ENCODE results near the gene CRAT. TPM values are rescaled to one million over a fixed set of nuclear protein-coding genes. Genes with fewer than 3 reads are reported as not detected.

Gene CRAT
- total RNA-seq, 3 donors from 2014 or later = 18.7 to 74.7 (median 35.7) TPM

- DNase-seq (ENCODE audit: low spot score in 2 of 2) = no peak
- Histone ChIP-seq H3K27ac (no peak overlapping the region), H3K4me1 (no peaks in the 10 kb centered on the region), H3K36me3 (no peaks in the 10 kb centered on the region), H3K4me3 (no peak overlapping the region), H3K27me3 (no peaks in the 10 kb centered on the region), H3K9me3 (no peaks in the 10 kb centered on the region)
- intact Hi-C loops (cut with DNase I; ENCODE audit: low total_unique reads) = no loop called here
- TF ChIP-seq CTCF (IDR thresholded peaks at IDR 0.05) (peak in 1 of 3 donors; percentile 18), POLR2AphosphoS5 (IDR thresholded peaks at IDR 0.05) (no peak)
These were observed 7.6 kb downstream of the CRAT start for GRCh38 chr9:129102791-129103594.

GRCh38 chr9:129102095-129102525 lies 8.5 kb downstream of the CRAT start:
- intact Hi-C loops (cut with DNase I; ENCODE audit: low total_unique reads) = no loop called here
- no peak overlapping the region for H3K4me3 ChIP-seq
- no peaks in the 10 kb centered on the region for H3K9me3 ChIP-seq
- no peak overlapping the region for H3K27ac ChIP-seq
- no peaks in the 10 kb centered on the region for H3K27me3 ChIP-seq
- no peaks in the 10 kb centered on the region for H3K4me1 ChIP-seq
- no peaks in the 10 kb centered on the region for H3K36me3 ChIP-seq
- TF ChIP-seq POLR2A (IDR thresholded peaks at IDR 0.05) = no peak
- TF ChIP-seq POLR2AphosphoS5 (IDR thresholded peaks at IDR 0.05) = no peak
- no peak for TF ChIP-seq CTCF (IDR thresholded peaks at IDR 0.05)
- no peak for DNase-seq (ENCODE audit: low spot score in 2 of 2)

- Histone ChIP-seq H3K27me3 (no peaks in the 10 kb centered on the region), H3K4me1 (no peaks in the 10 kb centered on the region), H3K4me3 (no peak overlapping the region), H3K27ac (no peak overlapping the region), H3K36me3 (no peaks in the 10 kb centered on the region), H3K9me3 (no peaks in the 10 kb centered on the region)
- DNase-seq (ENCODE audit: low spot score in 2 of 2) = no peak
- intact Hi-C loops (cut with DNase I; ENCODE audit: low total_unique reads) = no loop called here
- TF ChIP-seq CTCF (IDR thresholded peaks at IDR 0.05) (no peak), POLR2AphosphoS5 (IDR thresholded peaks at IDR 0.05) (no peak), POLR2A (IDR thresholded peaks at IDR 0.05) (no peak)
These were observed 9.3 kb downstream of the CRAT start for GRCh38 chr9:129101279-129101678.

- TF ChIP-seq POLR2AphosphoS5 (IDR thresholded peaks at IDR 0.05) (no peak), POLR2A (IDR thresholded peaks at IDR 0.05) (no peak), CTCF (IDR thresholded peaks at IDR 0.05) (no peak)
- no peak overlapping the region for H3K27ac ChIP-seq
- H3K4me1 ChIP-seq = no peaks in the 10 kb centered on the region
- no peak for DNase-seq (ENCODE audit: low spot score in 2 of 2)
- no peaks in the 10 kb centered on the region for H3K9me3 ChIP-seq
- H3K4me3 ChIP-seq = no peak overlapping the region
- no peaks in the 10 kb centered on the region for H3K36me3 ChIP-seq
- H3K27me3 ChIP-seq = no peaks in the 10 kb centered on the region
- intact Hi-C loops (cut with DNase I; ENCODE audit: low total_unique reads) = no loop called here
These were observed 10.0 kb downstream of the CRAT start for GRCh38 chr9:129100383-129101169.

- DNase-seq (ENCODE audit: low spot score in 2 of 2) = no peak
- no peak for TF ChIP-seq POLR2A (IDR thresholded peaks at IDR 0.05)
- no peak for TF ChIP-seq POLR2AphosphoS5 (IDR thresholded peaks at IDR 0.05)
- Histone ChIP-seq H3K36me3 (no peaks in the 10 kb centered on the region), H3K9me3 (no peaks in the 10 kb centered on the region), H3K27ac (no peak overlapping the region), H3K4me3 (no peak overlapping the region), H3K27me3 (no peaks in the 10 kb centered on the region), H3K4me1 (no peaks in the 10 kb centered on the region)
- intact Hi-C loops (cut with DNase I; ENCODE audit: low total_unique reads) = no loop called here
These were observed 12.3 kb downstream of the CRAT start for GRCh38 chr9:129098328-129098727.

All from breast epithelium (tissue), 4 donors.